ENCODE data around the gene CCDC146.
"Not testable (repeated sequence)": the region's sequence is repeated elsewhere in the genome, so short reads cannot be mapped to it uniquely, and the experiment has no call there.

DNA sequence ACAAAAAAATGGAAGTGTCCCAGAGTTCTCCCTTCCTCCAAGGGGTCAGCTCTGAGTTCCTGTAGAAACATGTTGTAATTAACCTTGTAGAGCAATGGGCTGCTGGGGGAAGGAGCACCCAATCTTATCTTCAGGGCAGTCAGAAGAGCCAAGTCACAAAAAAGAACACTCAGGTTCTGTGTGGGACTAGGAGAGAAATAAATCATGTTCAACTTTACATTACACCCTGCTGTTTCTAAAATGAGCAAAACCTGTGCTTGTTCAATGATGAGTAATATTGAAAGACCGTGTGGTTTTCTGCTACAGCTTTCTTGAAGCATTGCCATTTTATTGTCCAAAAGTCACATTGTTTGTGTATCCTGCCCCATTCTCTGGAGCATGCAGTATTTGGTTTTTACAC, 34.6 kb downstream of the CCDC146 start:
- not testable (repeated sequence) for TF ChIP-seq EP300 (IDR thresholded peaks at IDR 0.05)
- TF ChIP-seq, protein P1, sequence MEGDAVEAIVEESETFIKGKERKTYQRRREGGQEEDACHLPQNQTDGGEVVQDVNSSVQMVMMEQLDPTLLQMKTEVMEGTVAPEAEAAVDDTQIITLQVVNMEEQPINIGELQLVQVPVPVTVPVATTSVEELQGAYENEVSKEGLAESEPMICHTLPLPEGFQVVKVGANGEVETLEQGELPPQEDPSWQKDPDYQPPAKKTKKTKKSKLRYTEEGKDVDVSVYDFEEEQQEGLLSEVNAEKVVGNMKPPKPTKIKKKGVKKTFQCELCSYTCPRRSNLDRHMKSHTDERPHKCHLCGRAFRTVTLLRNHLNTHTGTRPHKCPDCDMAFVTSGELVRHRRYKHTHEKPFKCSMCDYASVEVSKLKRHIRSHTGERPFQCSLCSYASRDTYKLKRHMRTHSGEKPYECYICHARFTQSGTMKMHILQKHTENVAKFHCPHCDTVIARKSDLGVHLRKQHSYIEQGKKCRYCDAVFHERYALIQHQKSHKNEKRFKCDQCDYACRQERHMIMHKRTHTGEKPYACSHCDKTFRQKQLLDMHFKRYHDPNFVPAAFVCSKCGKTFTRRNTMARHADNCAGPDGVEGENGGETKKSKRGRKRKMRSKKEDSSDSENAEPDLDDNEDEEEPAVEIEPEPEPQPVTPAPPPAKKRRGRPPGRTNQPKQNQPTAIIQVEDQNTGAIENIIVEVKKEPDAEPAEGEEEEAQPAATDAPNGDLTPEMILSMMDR (IDR thresholded peaks at IDR 0.05) = not testable (repeated sequence)
